Activated CD8-positive, alpha-beta T cell treated with anti-CD3 and anti-CD28 coated beads for 36 hours (primary cell): Measurements from ENCODE around the gene FAM13C. TPM values are rescaled to one million over a fixed set of nuclear protein-coding genes. Genes with fewer than 3 reads are reported as not detected.

Experiments used
- ATAC-seq: fragments of 200-7000 bp; cut with Tn5 transposase; one replicate; pipeline ENCODE4 v1.10.0; 2021; ENCODE audit warnings: mild to moderate bottlenecking, moderate library complexity
- CTCF ChIA-PET: fragments of 350-600 bp; sonication (Branson Sonifier 250); formaldehyde crosslinking; loops from one replicate; lab custom pipeline; 2021; ENCODE audit warnings: antibody characterized with exemption; lab: Charles Lee
- POLR2A ChIA-PET: fragments of 350-600 bp; sonication (Branson Sonifier 250); formaldehyde crosslinking; loops from one replicate; lab custom pipeline; 2021; ENCODE audit warnings: antibody characterized with exemption; lab: Charles Lee
- DNase-seq: peaks from one replicate; pipeline ENCODE4 v3.0.0-alpha.2; 2020
- H3K27ac Mint-ChIP-seq: one replicate; pipeline ENCODE4 v1.8.0; 2021; ENCODE audit warnings: mild to moderate bottlenecking, mixed read lengths
- H3K27me3 Mint-ChIP-seq: one replicate; pipeline ENCODE4 v1.8.0; 2021; ENCODE audit warnings: mixed read lengths
- H3K36me3 Mint-ChIP-seq: one replicate; pipeline ENCODE4 v1.8.0; 2021; ENCODE audit warnings: low read depth, mixed read lengths
- H3K4me1 Mint-ChIP-seq: one replicate; pipeline ENCODE4 v1.8.0; 2021; ENCODE audit warnings: low read depth, mixed read lengths
- H3K4me3 Mint-ChIP-seq: one replicate; pipeline ENCODE4 v1.8.0; 2021; ENCODE audit warnings: mild to moderate bottlenecking, moderate library complexity, mixed read lengths
- H3K9me3 Mint-ChIP-seq: one replicate; pipeline ENCODE4 v1.8.0; 2021; ENCODE audit warnings: mixed read lengths
- CTCF ChIP-seq: fragments of 200-600 bp; IDR thresholded peaks from one replicate; pipeline ENCODE4 v1.8.0; 2022; ENCODE audit warnings: antibody characterized with exemption, mild to moderate bottlenecking
- intact Hi-C: fragments of 100-400 bp; cut with micrococcal nuclease; formaldehyde crosslinking; loops from one replicate; pipeline ENCODE4 v1.10.0; 2022
- total RNA-seq, 2 experiments: library from RNA; stranded (reverse); gene quantifications; one replicate each; pipeline ENCODE4 v1.2.3, GENCODE V29; 2021

Gene FAM13C
- total RNA-seq, 2 experiments from 2014 or later = not detected

GRCh38 chr10:59366290-59366689 lies 3.9 kb upstream of the FAM13C start:
- H3K4me3 Mint-ChIP-seq = no peak overlapping the region
- H3K9me3 Mint-ChIP-seq = no peaks in the 10 kb centered on the region
- ChIA-PET POLR2A (no interaction called here), CTCF (no interaction called here)
- no peaks in the 10 kb centered on the region for H3K36me3 Mint-ChIP-seq
- intact Hi-C loops = no loop called here
- ATAC-seq = no peak
- TF ChIP-seq CTCF = no peak
- peaks cover 15% of the 10 kb centered on the region for H3K27me3 Mint-ChIP-seq
- no peak for DNase-seq
- no peak overlapping the region for H3K27ac Mint-ChIP-seq
- peaks cover 8% of the 10 kb centered on the region for H3K4me1 Mint-ChIP-seq

GRCh38 chr10:59363446-59363958 lies 1.2 kb upstream of the FAM13C start:
- peaks cover 8% of the 10 kb centered on the region for H3K4me1 Mint-ChIP-seq
- CTCF ChIA-PET = no interaction called here
- no peaks in the 10 kb centered on the region for H3K36me3 Mint-ChIP-seq
- POLR2A ChIA-PET = no interaction called here
- TF ChIP-seq CTCF = no peak
- ATAC-seq = no peak
- intact Hi-C loops = no loop called here
- H3K27ac Mint-ChIP-seq = no peak overlapping the region
- no peak overlapping the region for H3K4me3 Mint-ChIP-seq
- no peaks in the 10 kb centered on the region for H3K9me3 Mint-ChIP-seq
- H3K27me3 Mint-ChIP-seq = peaks cover 15% of the 10 kb centered on the region
- no peak for DNase-seq

DNA sequence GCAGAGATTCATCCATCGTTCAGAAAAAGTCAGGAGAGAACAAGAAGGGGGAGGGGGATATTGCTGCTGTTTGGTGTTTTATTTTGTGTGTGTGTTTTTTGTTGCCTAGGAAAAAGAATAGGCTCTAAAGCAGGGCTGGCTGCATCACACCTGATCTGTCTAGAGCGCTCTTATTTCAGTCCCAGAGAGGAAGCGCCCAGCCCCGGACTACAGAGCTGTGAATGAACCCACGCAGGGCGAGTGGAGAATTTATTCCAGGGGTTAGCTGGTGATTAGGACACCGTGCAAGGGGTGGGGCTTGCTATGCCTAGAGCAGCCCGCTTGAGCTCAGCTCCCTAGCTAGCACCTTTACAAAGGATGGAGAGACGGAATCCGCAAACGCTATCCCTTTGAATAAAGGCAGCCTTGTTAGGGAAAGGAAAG lies 621 bp upstream of the FAM13C start:
- intact Hi-C loops = no loop called here
- POLR2A ChIA-PET = no interaction called here
- no peak for ATAC-seq
- Mint-ChIP-seq H3K9me3 (no peaks in the 10 kb centered on the region), H3K27me3 (peaks cover 15% of the 10 kb centered on the region), H3K27ac (no peak overlapping the region), H3K4me1 (peaks cover 8% of the 10 kb centered on the region), H3K4me3 (no peak overlapping the region), H3K36me3 (no peaks in the 10 kb centered on the region)
- TF ChIP-seq CTCF = no peak
- peak; percentile 13 for DNase-seq
- CTCF ChIA-PET = no interaction called here

DNA sequence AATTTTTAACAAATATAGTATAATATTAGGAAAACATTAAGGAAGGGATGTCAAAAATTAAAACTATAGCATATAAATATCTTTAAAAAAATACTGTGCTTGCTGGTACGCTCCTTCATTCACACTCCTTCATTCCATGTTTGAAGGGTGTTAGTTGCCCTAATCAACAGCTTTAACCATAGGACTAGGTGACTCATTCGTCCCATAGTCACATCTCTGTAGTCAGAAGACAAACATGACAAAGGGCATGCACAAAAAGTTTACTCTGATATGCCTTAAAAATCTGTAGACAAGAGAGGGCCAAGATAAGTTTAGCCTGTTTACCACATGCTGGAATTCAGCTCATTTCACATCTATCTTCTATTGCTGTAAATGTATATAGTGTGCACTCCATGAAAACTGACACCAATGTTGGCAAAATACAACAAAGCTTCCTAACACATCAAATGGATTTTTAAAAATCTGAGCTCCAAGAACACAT lies 646 bp downstream of the FAM13C start:
- POLR2A ChIA-PET = no interaction called here
- H3K36me3 Mint-ChIP-seq = no peaks in the 10 kb centered on the region
- no peaks in the 10 kb centered on the region for H3K9me3 Mint-ChIP-seq
- ATAC-seq (peak; percentile 64), DNase-seq (no peak)
- intact Hi-C loops = no loop called here
- H3K27me3 Mint-ChIP-seq = peaks cover 15% of the 10 kb centered on the region
- H3K27ac Mint-ChIP-seq = no peak overlapping the region
- TF ChIP-seq CTCF = no peak
- CTCF ChIA-PET = no interaction called here
- no peak overlapping the region for H3K4me3 Mint-ChIP-seq
- peaks cover 8% of the 10 kb centered on the region for H3K4me1 Mint-ChIP-seq

GRCh38 chr10:59360605-59361405 lies 1.5 kb downstream of the FAM13C start:
- H3K27ac Mint-ChIP-seq = no peak overlapping the region
- no peak overlapping the region for H3K4me3 Mint-ChIP-seq
- intact Hi-C loops = no loop called here
- POLR2A ChIA-PET = no interaction called here
- peaks cover 8% of the 10 kb centered on the region for H3K4me1 Mint-ChIP-seq
- ATAC-seq (no peak), DNase-seq (no peak)
- TF ChIP-seq CTCF = no peak
- CTCF ChIA-PET = interaction anchor here (0.7 kb wide), 1 partner anchor 1644 kb away, joined by 3 read pairs; no protein-coding TSS in a partner anchor
- peaks cover 15% of the 10 kb centered on the region for H3K27me3 Mint-ChIP-seq
- no peaks in the 10 kb centered on the region for H3K9me3 Mint-ChIP-seq
- no peaks in the 10 kb centered on the region for H3K36me3 Mint-ChIP-seq
